ENCODE results near the gene ERBB4. TPM values are rescaled to one million over a fixed set of nuclear protein-coding genes. Genes with fewer than 3 reads are reported as not detected.

The ERBB4 gene
- total RNA-seq, 1 donor from 2014 or later: 2.6 TPM

- Histone ChIP-seq H3K27me3 (ENCODE audit: control insufficient read depth, insufficient read depth, low read length) (no peaks in the 10 kb centered on the region), H3K4me3 (ENCODE audit: low read depth, low read length) (no peak overlapping the region), H3K36me3 (ENCODE audit: control insufficient read depth, insufficient read depth, low read length) (no peaks in the 10 kb centered on the region)
- DNase-seq (ENCODE audit: low read depth): no peak
- TF ChIP-seq CTCF (IDR thresholded peaks at IDR 0.05; ENCODE audit: insufficient read depth, low read length, poor library complexity, severe bottlenecking): no peak
Observed at GRCh38 chr2:211513446-211513845, 1025.2 kb downstream of the ERBB4 start.

GRCh38 chr2:211512806-211513205 is 1025.8 kb downstream of the ERBB4 start:
- Histone ChIP-seq H3K4me3 (ENCODE audit: low read depth, low read length) (no peak overlapping the region), H3K36me3 (ENCODE audit: control insufficient read depth, insufficient read depth, low read length) (no peaks in the 10 kb centered on the region), H3K27me3 (ENCODE audit: control insufficient read depth, insufficient read depth, low read length) (no peaks in the 10 kb centered on the region)
- no peak for TF ChIP-seq CTCF (IDR thresholded peaks at IDR 0.05; ENCODE audit: insufficient read depth, low read length, poor library complexity, severe bottlenecking)
- DNase-seq (ENCODE audit: low read depth): no peak

GRCh38 chr2:211503856-211504255 is 1034.7 kb downstream of the ERBB4 start:
- peak; percentile 6 for TF ChIP-seq CTCF (IDR thresholded peaks at IDR 0.05; ENCODE audit: insufficient read depth, low read length, poor library complexity, severe bottlenecking)
- Histone ChIP-seq H3K27me3 (ENCODE audit: control insufficient read depth, insufficient read depth, low read length) (no peaks in the 10 kb centered on the region), H3K36me3 (ENCODE audit: control insufficient read depth, insufficient read depth, low read length) (no peaks in the 10 kb centered on the region), H3K4me3 (ENCODE audit: low read depth, low read length) (no peak overlapping the region)
- no peak for DNase-seq (ENCODE audit: low read depth)

- Histone ChIP-seq H3K27me3 (ENCODE audit: control insufficient read depth, insufficient read depth, low read length) (no peaks in the 10 kb centered on the region), H3K36me3 (ENCODE audit: control insufficient read depth, insufficient read depth, low read length) (no peaks in the 10 kb centered on the region), H3K4me3 (ENCODE audit: low read depth, low read length) (no peak overlapping the region)
- DNase-seq (ENCODE audit: low read depth): no peak
- TF ChIP-seq CTCF (IDR thresholded peaks at IDR 0.05; ENCODE audit: insufficient read depth, low read length, poor library complexity, severe bottlenecking): no peak
Observed at GRCh38 chr2:211503198-211503597, 1035.4 kb downstream of the ERBB4 start.

GRCh38 chr2:211498551-211499205 is 1039.9 kb downstream of the ERBB4 start:
- Histone ChIP-seq H3K4me3 (ENCODE audit: low read depth, low read length) (no peak overlapping the region), H3K36me3 (ENCODE audit: control insufficient read depth, insufficient read depth, low read length) (no peaks in the 10 kb centered on the region), H3K27me3 (ENCODE audit: control insufficient read depth, insufficient read depth, low read length) (no peaks in the 10 kb centered on the region)
- DNase-seq (ENCODE audit: low read depth): no peak
- no peak for TF ChIP-seq CTCF (IDR thresholded peaks at IDR 0.05; ENCODE audit: insufficient read depth, low read length, poor library complexity, severe bottlenecking)

GRCh38 chr2:211495339-211495738 is 1043.3 kb downstream of the ERBB4 start:
- H3K4me3 ChIP-seq (ENCODE audit: low read depth, low read length): no peak overlapping the region
- H3K27me3 ChIP-seq (ENCODE audit: control insufficient read depth, insufficient read depth, low read length): no peaks in the 10 kb centered on the region
- H3K36me3 ChIP-seq (ENCODE audit: control insufficient read depth, insufficient read depth, low read length): no peaks in the 10 kb centered on the region
- no peak for DNase-seq (ENCODE audit: low read depth)
- no peak for TF ChIP-seq CTCF (IDR thresholded peaks at IDR 0.05; ENCODE audit: insufficient read depth, low read length, poor library complexity, severe bottlenecking)

Data from kidney epithelial cell (primary cell).